Dermis microvascular lymphatic vessel endothelial cell (primary cell): ENCODE measurements around the gene PCDHA1. TPM values are rescaled to one million over a fixed set of nuclear protein-coding genes. Genes with fewer than 3 reads are reported as not detected.
"Not testable (repeated sequence)": the region's sequence is repeated elsewhere in the genome, so short reads cannot be mapped to it uniquely, and the experiment has no call there.

Source experiments
- DNase-seq, 2 donors: peaks; one replicate each; pipeline versions ENCODE4 v3.0.0 to v3.0.0-alpha.2; 2010; ENCODE audit warnings: low read depth in 2 of 2
- total RNA-seq: library from RNA; depleted of rRNA; stranded (reverse); fragments of >200 nt; gene quantifications from 2 replicates; pipeline ENCODE4 v1.2.1, GENCODE V29; 2014

PCDHA1 gene
- total RNA-seq, 1 donor from 2014 or later = not detected

GRCh38 chr5:140808241-140808888 is 22.4 kb downstream of the PCDHA1 start:
- DNase-seq = not testable (repeated sequence)

- no peak for DNase-seq
Observed at GRCh38 chr5:140808889-140809291, 22.9 kb downstream of the PCDHA1 start.

- DNase-seq = peak in 1 of 2 donors; percentile 23
Observed at GRCh38 chr5:140821375-140822280, 35.7 kb downstream of the PCDHA1 start, which contains the start of gene PCDHA5. Gene PCDHA5 (plus strand): TSS chr5:140821613.

- no peak for DNase-seq
Observed at GRCh38 chr5:140822281-140822629, 36.3 kb downstream of the PCDHA1 start.

GRCh38 chr5:140822969-140823368 is 37.0 kb downstream of the PCDHA1 start:
- DNase-seq = not testable (repeated sequence)

- no peak for DNase-seq
Observed at GRCh38 chr5:140823475-140823874, 37.5 kb downstream of the PCDHA1 start.

- no peak for DNase-seq
Observed at GRCh38 chr5:140827704-140828361, 41.9 kb downstream of the PCDHA1 start, which contains the start of gene PCDHA6. Gene PCDHA6 (plus strand): TSS chr5:140827960. CDS start chr5:140828092, 132 bp downstream.

- no peak for DNase-seq
Observed at GRCh38 chr5:140828362-140828737, 42.4 kb downstream of the PCDHA1 start.

- DNase-seq = not testable (repeated sequence)
Observed at GRCh38 chr5:140829511-140830501, 43.9 kb downstream of the PCDHA1 start.

GRCh38 chr5:140833993-140834392 is 48.1 kb downstream of the PCDHA1 start, which contains the start of gene PCDHA7:
Gene PCDHA7 (plus strand): TSS chr5:140834269. CDS start chr5:140834384, 115 bp downstream.
- DNase-seq = peak; percentile 17 to 19

GRCh38 chr5:140834439-140835008 is 48.6 kb downstream of the PCDHA1 start:
- not testable (repeated sequence) for DNase-seq

- DNase-seq = no peak
Observed at GRCh38 chr5:140835622-140836510, 49.9 kb downstream of the PCDHA1 start.

- DNase-seq = no peak
Observed at GRCh38 chr5:140840978-140841962, 55.3 kb downstream of the PCDHA1 start, which contains the start of gene PCDHA8. Gene PCDHA8 (plus strand): TSS chr5:140841187. CDS start chr5:140841322, 135 bp downstream.

GRCh38 chr5:140842798-140843733 is 57.1 kb downstream of the PCDHA1 start:
- no peak for DNase-seq

GRCh38 chr5:140848139-140849102 is 62.5 kb downstream of the PCDHA1 start, which contains the start of gene PCDHA9:
Gene PCDHA9 (plus strand): TSS chr5:140848382. CDS start chr5:140848496, 114 bp downstream.
- DNase-seq = peak in 1 of 2 donors; percentile 7
